Esophagus squamous epithelium (tissue), 4 donors: ENCODE results near the gene NHEJ1.

ENCODE experiments used
- CTCF ChIP-seq, 6 experiments: fragments of 450-650 bp in 4 of 6; fragments of 200-600 bp in 2 of 6; sonication (generic) in 2 of 6; IDR thresholded peaks; one replicate each; pipeline ENCODE4 v1.5.1; 2016 to 2019; ENCODE audit warnings: antibody characterized with exemption in 6 of 6, mild to moderate bottlenecking in 4 of 6, moderate library complexity in 4 of 6
- POLR2A ChIP-seq, 4 donors: fragments of 450-650 bp; IDR thresholded peaks; one replicate each; pipeline ENCODE4 v1.6.1; 2017; ENCODE audit warnings: antibody characterized with exemption in 4 of 4, mild to moderate bottlenecking in 4 of 4, moderate library complexity in 3 of 4

GRCh38 chr2:219086196-219086595 lies 74.4 kb downstream of the NHEJ1 start:
- TF ChIP-seq CTCF (IDR thresholded peaks at IDR 0.05), result no peak
- no peak for TF ChIP-seq POLR2A (IDR thresholded peaks at IDR 0.05)
